Astrocyte of the spinal cord (primary cell): ENCODE data around the gene DTNB.

Experiments used
- DNase-seq: peaks from one replicate; pipeline ENCODE4 v3.0.0; 2011; ENCODE audit warnings: low read depth, low spot score
- H3K4me3 ChIP-seq: 2 replicates; pipeline ENCODE4 v1.5.1; 2011; ENCODE audit warnings: low read depth, mild to moderate bottlenecking, low read length, moderate library complexity
- in situ Hi-C: cut with HindIII; loops from 2 replicates; pipeline ENCODE4 v1.10.0; 2017; ENCODE audit warnings: low sequenced_read_pairs
- TF ChIP-seq, protein P1 (sequence below): IDR thresholded peaks from 2 replicates; pipeline ENCODE4 v1.5.1; 2012; ENCODE audit warnings: low read depth, mild to moderate bottlenecking, low read length, inconsistent platforms

DTNB gene

DNA sequence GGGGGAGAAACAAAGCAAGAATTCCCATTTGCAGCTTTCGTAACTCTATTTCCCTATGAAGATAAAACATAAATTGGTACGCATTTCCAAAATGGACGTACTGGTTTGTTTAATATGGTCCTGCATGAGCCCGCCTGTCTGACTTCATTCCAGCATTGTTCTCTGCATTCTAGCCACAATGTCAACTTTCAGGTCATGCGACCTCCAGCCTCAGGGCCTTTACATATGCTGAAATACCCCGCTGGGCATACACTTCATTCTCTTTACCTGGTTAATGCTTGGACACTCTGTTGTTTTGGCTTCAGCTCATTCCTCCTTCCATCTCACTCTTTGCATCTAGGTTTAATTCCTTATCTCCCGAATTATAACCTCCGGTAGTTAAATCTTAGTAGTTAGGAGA lies 227.9 kb downstream of the DTNB start:
- in situ Hi-C loops, result no loop called here
- TF ChIP-seq, protein P1, sequence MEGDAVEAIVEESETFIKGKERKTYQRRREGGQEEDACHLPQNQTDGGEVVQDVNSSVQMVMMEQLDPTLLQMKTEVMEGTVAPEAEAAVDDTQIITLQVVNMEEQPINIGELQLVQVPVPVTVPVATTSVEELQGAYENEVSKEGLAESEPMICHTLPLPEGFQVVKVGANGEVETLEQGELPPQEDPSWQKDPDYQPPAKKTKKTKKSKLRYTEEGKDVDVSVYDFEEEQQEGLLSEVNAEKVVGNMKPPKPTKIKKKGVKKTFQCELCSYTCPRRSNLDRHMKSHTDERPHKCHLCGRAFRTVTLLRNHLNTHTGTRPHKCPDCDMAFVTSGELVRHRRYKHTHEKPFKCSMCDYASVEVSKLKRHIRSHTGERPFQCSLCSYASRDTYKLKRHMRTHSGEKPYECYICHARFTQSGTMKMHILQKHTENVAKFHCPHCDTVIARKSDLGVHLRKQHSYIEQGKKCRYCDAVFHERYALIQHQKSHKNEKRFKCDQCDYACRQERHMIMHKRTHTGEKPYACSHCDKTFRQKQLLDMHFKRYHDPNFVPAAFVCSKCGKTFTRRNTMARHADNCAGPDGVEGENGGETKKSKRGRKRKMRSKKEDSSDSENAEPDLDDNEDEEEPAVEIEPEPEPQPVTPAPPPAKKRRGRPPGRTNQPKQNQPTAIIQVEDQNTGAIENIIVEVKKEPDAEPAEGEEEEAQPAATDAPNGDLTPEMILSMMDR, result no peak
- no peak for DNase-seq
- H3K4me3 ChIP-seq, result no peak overlapping the region

DNA sequence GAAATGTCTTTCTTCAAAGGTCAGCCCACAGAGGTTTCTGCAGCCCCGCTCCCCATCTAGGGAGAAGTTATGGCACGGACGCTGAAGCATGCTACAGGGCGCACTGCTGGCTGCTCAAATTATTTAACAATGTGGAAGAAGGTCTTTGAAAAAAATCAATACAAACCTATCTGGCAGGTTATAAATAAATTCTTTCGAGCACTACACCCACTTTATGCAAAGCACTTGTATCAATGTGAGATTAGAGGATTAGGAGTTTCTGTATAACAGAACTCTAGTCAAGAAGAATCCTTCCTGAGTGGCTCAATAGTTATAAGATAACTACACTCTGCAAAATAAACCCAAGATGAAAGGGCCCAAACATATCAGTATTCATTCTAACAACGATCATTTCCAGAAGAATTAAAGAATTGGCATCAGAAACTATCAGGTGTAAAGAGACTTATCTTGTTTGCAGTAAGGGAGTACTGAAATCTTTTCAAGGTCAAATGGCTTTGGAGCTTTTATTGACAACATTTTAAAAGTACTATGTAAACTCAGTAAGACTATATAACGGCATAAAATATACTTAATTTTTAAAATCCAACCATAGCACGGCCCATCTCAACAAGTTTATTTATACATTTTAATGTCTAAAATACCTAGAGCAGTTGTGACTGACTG lies 228.6 kb downstream of the DTNB start:
- no peak overlapping the region for H3K4me3 ChIP-seq
- TF ChIP-seq, protein P1, result no peak
- no peak for DNase-seq
- in situ Hi-C loops, result no loop called here

DNA sequence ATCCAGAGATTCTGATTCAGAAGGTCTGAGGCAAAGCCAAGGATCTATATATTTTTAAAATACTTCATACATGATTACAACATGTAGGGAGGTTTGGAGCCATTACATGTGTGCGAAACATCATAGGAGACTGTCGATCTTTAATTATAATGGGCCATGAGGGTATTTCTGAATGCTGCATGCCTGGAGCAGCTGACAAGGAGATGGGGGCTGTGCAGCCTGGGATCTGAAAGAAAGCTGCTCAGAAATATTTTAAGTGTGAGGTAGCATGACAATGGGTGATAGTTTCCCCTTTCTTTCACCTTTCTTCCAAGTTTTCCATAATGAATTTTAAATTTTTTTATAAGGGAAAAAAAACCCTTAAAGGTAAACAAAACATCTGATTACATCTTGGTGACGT lies 229.6 kb downstream of the DTNB start:
- no peak overlapping the region for H3K4me3 ChIP-seq
- TF ChIP-seq, protein P1, result no peak
- DNase-seq, result no peak
- in situ Hi-C loops, result no loop called here

DNA sequence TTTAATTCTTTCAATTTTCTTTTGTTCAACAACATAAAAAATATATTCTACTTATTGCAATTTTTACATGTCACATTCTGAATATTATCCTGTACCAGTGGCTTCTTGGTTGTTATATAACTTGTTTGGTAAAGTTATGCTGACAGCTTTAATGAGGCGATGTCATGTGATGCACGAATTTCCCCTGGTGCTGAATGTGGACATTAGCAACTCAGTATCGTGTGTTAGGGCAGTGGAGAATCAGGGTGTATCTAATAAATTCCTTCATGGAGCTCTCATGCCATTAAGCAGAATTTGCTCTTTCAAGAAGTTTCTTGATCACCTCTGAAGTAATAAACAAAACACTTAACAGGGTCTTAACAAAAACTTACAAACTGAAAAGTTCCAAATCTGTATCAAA lies 232.0 kb downstream of the DTNB start:
- no peak for DNase-seq
- TF ChIP-seq, protein P1, result no peak
- H3K4me3 ChIP-seq, result no peak overlapping the region
- in situ Hi-C loops, result no loop called here

DNA sequence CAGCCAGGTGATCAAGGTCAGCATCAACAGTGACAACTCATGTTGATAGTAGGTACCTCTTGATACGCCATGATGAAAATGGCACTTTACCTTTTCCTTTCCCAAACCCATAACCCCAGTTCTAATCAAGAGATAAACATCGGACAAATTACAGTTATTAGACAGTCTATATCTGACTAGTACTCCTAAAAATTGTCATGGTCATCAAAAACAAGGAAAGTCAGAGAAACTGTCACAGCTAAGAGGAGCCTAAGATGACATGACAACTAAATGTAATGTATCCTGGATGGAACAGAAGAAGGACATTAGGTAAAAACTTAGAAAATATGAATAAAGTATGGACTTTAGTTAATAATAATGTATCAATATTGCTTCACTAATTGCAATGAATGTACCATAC lies 234.6 kb downstream of the DTNB start:
- in situ Hi-C loops, result no loop called here
- DNase-seq, result no peak
- TF ChIP-seq, protein P1, result no peak
- H3K4me3 ChIP-seq, result no peak overlapping the region

DNA sequence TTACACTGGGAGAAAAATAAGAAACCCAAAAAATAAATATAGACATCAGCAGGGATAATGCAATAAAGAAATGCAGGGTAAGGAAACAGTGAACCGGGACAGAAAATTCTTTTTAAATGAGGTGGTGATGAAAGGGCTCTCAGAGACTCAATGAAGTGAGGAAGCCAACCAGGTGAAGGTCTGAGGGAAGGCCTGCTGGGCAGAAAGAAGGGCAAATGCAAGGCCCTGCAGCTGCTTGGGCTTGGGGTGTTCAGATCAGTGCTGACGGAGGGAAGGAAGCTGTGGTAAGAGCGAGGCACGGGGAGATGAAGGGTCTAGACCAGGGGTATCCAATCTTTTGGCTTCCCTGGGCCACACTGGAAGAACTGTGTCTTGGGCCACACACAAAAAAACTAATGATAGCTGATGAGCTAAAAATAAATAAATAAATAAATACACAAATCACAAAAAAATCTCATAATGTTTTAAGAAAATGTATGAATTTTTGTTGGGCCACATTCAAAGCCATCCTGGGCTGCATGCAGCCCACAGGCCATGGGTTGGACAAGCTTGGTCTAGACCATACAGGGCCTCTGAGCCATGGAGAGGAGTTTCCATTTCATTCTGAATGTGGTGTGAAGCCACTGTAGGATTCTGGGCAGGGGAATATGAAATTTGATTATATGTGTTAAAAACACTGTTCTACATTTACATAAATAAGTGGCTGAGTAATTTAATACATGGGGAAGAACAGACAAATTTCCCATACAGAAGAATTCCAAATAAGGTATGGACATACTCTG lies 235.3 kb downstream of the DTNB start:
- TF ChIP-seq, protein P1, result no peak
- in situ Hi-C loops, result no loop called here
- no peak overlapping the region for H3K4me3 ChIP-seq
- DNase-seq, result no peak
